ENCODE measurements around the gene TRIM65. TPM values are rescaled to one million over a fixed set of nuclear protein-coding genes. Genes with fewer than 3 reads are reported as not detected.

The TRIM65 gene
- total and polyA plus RNA-seq, 12 donors, result 4.1 to 46.9 (median 14.5) TPM

DNA sequence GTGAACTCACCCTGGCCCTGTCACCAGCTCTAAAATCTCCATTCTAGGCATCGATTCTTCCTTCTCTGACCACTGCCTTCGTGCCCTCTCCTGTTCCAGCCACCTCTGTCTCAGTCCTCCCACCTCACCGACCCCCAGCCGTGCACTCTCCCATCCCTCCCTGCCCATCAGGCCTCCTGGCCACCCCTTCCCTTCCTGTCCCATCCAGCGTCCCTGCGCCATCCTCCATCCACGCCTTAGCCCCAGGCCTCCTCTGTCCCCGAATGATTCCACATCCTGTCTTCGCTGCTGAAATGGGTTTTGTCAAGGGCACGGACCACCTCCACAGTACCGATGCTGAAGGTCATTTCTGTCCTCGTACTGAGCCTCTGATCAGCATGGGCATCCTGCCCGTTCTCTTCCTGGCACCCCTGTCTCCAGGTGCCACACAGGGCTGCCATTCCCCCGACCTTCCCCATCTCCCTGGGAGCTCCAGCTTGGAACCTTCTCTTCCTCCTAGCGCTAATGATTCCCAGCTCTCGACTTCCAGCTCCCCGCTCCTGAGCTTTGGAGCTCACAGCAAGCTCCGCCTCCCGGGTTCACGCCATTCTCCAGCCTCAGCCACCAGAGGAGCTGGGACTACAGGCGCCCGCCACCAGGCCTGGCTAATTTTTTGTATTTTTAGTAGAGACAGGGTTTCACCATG, 2.6 kb downstream of the TRIM65 start:
- H3K27ac ChIP-seq, result no peak overlapping the region
- TF ChIP-seq, protein P1, sequence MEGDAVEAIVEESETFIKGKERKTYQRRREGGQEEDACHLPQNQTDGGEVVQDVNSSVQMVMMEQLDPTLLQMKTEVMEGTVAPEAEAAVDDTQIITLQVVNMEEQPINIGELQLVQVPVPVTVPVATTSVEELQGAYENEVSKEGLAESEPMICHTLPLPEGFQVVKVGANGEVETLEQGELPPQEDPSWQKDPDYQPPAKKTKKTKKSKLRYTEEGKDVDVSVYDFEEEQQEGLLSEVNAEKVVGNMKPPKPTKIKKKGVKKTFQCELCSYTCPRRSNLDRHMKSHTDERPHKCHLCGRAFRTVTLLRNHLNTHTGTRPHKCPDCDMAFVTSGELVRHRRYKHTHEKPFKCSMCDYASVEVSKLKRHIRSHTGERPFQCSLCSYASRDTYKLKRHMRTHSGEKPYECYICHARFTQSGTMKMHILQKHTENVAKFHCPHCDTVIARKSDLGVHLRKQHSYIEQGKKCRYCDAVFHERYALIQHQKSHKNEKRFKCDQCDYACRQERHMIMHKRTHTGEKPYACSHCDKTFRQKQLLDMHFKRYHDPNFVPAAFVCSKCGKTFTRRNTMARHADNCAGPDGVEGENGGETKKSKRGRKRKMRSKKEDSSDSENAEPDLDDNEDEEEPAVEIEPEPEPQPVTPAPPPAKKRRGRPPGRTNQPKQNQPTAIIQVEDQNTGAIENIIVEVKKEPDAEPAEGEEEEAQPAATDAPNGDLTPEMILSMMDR (IDR thresholded peaks at IDR 0.05), result no peak
- no peak for TF ChIP-seq POLR2A (IDR thresholded peaks at IDR 0.05)
- no peak overlapping the region for H3K4me3 ChIP-seq
- peaks cover 11 to 22% of the 10 kb centered on the region in 2 donors for H3K4me1 ChIP-seq (replicated peaks in 1 of 2)
- peaks cover 0 to 21% of the 10 kb centered on the region in 2 donors for H3K36me3 ChIP-seq (replicated peaks in 1 of 2)
- intact Hi-C loops (cut with DNase I), result loop anchor here in 1 of 2 donors (10.0 kb wide), 1 partner anchor 119 kb away; a partner anchor contains a TSS
- H3K9me3 ChIP-seq (replicated peaks in 1 of 3), result no peaks in the 10 kb centered on the region
- WGBS, 4 donors, result 74 to 81% (median 80%) methylated on average over 22 of the region's 22 CpGs
- H3K27me3 ChIP-seq, result no peaks in the 10 kb centered on the region
- DNase-seq, result peak in 1 of 7 donors; percentile 16

DNA sequence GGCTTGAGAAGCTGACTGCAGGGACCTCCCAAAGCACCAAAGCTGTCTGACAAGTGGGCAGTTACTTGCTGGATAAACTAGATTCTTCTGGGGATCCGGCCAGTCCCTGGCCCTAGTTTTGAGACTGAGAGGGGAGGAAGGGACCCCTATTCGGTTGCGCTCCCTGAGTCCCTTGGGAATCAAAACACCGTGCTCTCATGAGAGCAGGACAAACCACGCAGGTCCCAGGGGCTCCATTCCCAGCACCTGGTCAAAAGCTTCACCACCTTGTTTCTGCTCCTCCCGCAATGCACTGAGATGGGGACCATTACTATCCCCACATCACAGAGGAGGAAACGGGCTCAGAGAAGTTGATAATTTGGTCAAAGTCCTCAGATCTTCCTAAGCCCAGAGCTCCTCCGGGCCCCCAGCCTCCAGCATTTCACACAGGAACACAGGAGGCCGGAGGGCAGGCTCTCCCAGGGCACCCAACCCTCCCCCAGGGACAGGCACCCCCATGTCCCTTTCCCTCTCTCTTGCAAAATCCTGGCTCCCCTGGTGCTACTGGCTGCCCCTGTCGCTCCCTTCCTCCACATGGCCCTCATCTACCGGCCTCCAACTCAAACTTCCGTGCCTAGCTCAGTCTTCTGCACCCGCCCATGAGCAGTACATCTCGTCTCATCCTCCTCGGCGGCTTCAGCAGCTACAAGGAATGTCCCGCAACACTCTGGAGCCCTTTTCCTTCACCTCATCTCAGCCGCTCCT, 3.3 kb downstream of the TRIM65 start:
- Histone ChIP-seq H3K27ac (no peak overlapping the region), H3K9me3 (replicated peaks in 1 of 3) (no peaks in the 10 kb centered on the region), H3K36me3 (replicated peaks in 1 of 2) (peaks cover 0 to 14% of the 10 kb centered on the region in 2 donors), H3K4me1 (replicated peaks in 1 of 2) (peaks cover 11 to 22% of the 10 kb centered on the region in 2 donors), H3K4me3 (no peak overlapping the region), H3K27me3 (no peaks in the 10 kb centered on the region)
- 90 to 96% (median 91%) methylated on average over 15 to 18 of the region's 18 CpGs for WGBS, 4 donors
- DNase-seq, result no peak
- intact Hi-C loops (cut with DNase I), result loop anchor here in 1 of 2 donors (10.0 kb wide), 1 partner anchor 119 kb away; a partner anchor contains a TSS
- no peak for TF ChIP-seq POLR2A (IDR thresholded peaks at IDR 0.05)
- TF ChIP-seq, protein P1 (IDR thresholded peaks at IDR 0.05), result no peak

GRCh38 chr17:75892556-75893224, 4.1 kb downstream of the TRIM65 start:
- Histone ChIP-seq H3K9me3 (replicated peaks in 1 of 3) (no peaks in the 10 kb centered on the region), H3K4me3 (no peak overlapping the region), H3K27ac (no peak overlapping the region), H3K36me3 (replicated peaks in 1 of 2) (peaks cover 0 to 11% of the 10 kb centered on the region in 2 donors), H3K27me3 (no peaks in the 10 kb centered on the region), H3K4me1 (replicated peaks in 1 of 2) (peaks cover 11 to 22% of the 10 kb centered on the region in 2 donors)
- WGBS, 4 donors, result 89 to 100% (median 95%) methylated on average over 2 to 16 of the region's 16 CpGs
- peak in 1 of 7 donors; percentile 15 for DNase-seq
- TF ChIP-seq POLR2A (IDR thresholded peaks at IDR 0.05), result no peak
- TF ChIP-seq, protein P1 (IDR thresholded peaks at IDR 0.05), result no peak
- intact Hi-C loops (cut with DNase I), result loop anchor here in 1 of 2 donors (10.0 kb wide), 1 partner anchor 118 kb away; a partner anchor contains a TSS

All from adrenal gland (tissue), 12 donors.